ENCODE measurements around the gene COL18A1. TPM values are rescaled to one million over a fixed set of nuclear protein-coding genes. Genes with fewer than 3 reads are reported as not detected.

The COL18A1 gene
- total and polyA plus RNA-seq, 2 of the 8 experiments (the other 6 are each of a cell fraction or from before 2014, with no cell fraction given), result 145 to 201 TPM

- H3K27ac ChIP-seq (ENCODE audit: low read depth, low read length), result no peak overlapping the region; the same call in 1 of the 2 replicates
These were observed 3.4 kb downstream of the COL18A1 start for GRCh38 chr21:45408271-45408791.

More at GRCh38 chr21:45408271-45408791, 3.4 kb downstream of the COL18A1 start:
- peak overlapping the region; percentile 8 for H4K91ac ChIP-seq (replicated peaks; ENCODE audit: insufficient read length, low read length)
- H3K79me2 ChIP-seq (ENCODE audit: control insufficient read depth in 1 of 2, insufficient read depth in 2 of 2, low read length in 2 of 2), result peaks cover 33 to 73% of the 10 kb centered on the region in 2 experiments
- peaks cover 13 to 55% (median 44%) of the 10 kb centered on the region in 4 experiments for H3K4me1 ChIP-seq (replicated peaks in 1 of 4; ENCODE audit: control insufficient read depth in 3 of 4, insufficient read depth in 4 of 4, low read length in 3 of 4)
- H4K5ac ChIP-seq (ENCODE audit: insufficient read length, low read depth, low read length), result peak overlapping the region; percentile 45
- peak overlapping the region; percentile 22 for H3K4ac ChIP-seq (replicated peaks; ENCODE audit: insufficient read length, low read depth, low read length)
- no peak overlapping the region for H4K8ac ChIP-seq (ENCODE audit: extremely low read depth, insufficient read depth, low read length)
- peak overlapping the region; percentile 98; the same call in 1 of the 2 replicates for H2BK5ac ChIP-seq (ENCODE audit: low read depth, low read length)
- WGBS, 2 experiments (ENCODE audit: extremely low coverage in 1 of 2, insufficient coverage in 1 of 2, insufficient read length in 1 of 2, insufficient replicate concordance in 2 of 2, low coverage in 1 of 2, low lambda C conversion rate in 2 of 2, missing lambda C conversion rate in 1 of 2), result 65% methylated on average over 9 of the region's 10 CpGs; no CpG with 5 or more reads in 1 of the 2 experiments
- H3K79me1 ChIP-seq (ENCODE audit: low read depth, low read length), result peaks cover 23% of the 10 kb centered on the region
- H2BK12ac ChIP-seq (ENCODE audit: low read depth, low read length), result no peak overlapping the region; the same call in 1 of the 2 replicates
- no peaks in the 10 kb centered on the region for H3K9me3 ChIP-seq (ENCODE audit: insufficient read depth in 2 of 2, low read depth in 1 of 2, low read length in 1 of 2)
- no peaks in the 10 kb centered on the region; a peak in 1 of 8 replicates for H3K36me3 ChIP-seq (ENCODE audit: control insufficient read depth in 2 of 4, insufficient read depth in 4 of 4, low read length in 3 of 4)
- H3K23me2 ChIP-seq (ENCODE audit: low read depth, low read length), result peaks cover 6% of the 10 kb centered on the region
- peaks cover 0 to 2% (median 0%) of the 10 kb centered on the region in 4 experiments; a peak in 3 of 7 replicates for H3K27me3 ChIP-seq (replicated peaks in 1 of 4; ENCODE audit: control insufficient read depth in 3 of 4, extremely low read depth in 1 of 4, insufficient read depth in 3 of 4, low read length in 3 of 4)
- ChIA-PET POLR2A (ENCODE audit: partially characterized antibody) (interaction anchor here (1.0 to 3.3 kb wide), 10 partner anchors 9 to 79 kb away, joined by 3 to 14 read pairs (median 4); no protein-coding TSS in a partner anchor), CTCF (ENCODE audit: partially characterized antibody) (interaction anchor here (0.7 to 4.5 kb wide), 9 partner anchors 9 to 118 kb away, joined by 3 to 32 read pairs (median 4); no protein-coding TSS in a partner anchor)
- H2BK120ac ChIP-seq (replicated peaks; ENCODE audit: low read depth, low read length), result no peak overlapping the region
- no peak for DNase-seq (ENCODE audit: low read depth in 1 of 2, low spot score in 2 of 2)
- TF ChIP-seq POLR2AphosphoS5 (IDR thresholded peaks at IDR 0.05; ENCODE audit: low read depth, low read length), result peak; percentile 13; the same call in 1 of the 2 replicates
- TF ChIP-seq SIRT6 (IDR thresholded peaks at IDR 0.05; ENCODE audit: low read length), result no peak
- H2BK15ac ChIP-seq (ENCODE audit: low read length), result peak overlapping the region; percentile 0; the same call in 1 of the 2 replicates
- H3K9ac ChIP-seq (replicated peaks in 1 of 4; ENCODE audit: extremely low read depth in 1 of 4, low read depth in 3 of 4, low read length in 3 of 4), result no peak overlapping the region
- peak overlapping the region; percentile 26; the same call in 1 of the 2 replicates for H3K18ac ChIP-seq (ENCODE audit: extremely low read depth, low read length)
- FAIRE-seq, result no peak
- H3K4me3 ChIP-seq (ENCODE audit: extremely low read depth in 1 of 4, insufficient read depth in 2 of 4, low read depth in 3 of 4, low read length in 4 of 4), result peak overlapping the region in 3 of 4 experiments; percentile 22 to 32 (median 26); a peak in 3 of 8 replicates
- H3K56ac ChIP-seq (replicated peaks; ENCODE audit: insufficient read length, low read depth, low read length), result no peak overlapping the region
- peaks cover 33 to 46% of the 10 kb centered on the region in 2 experiments for H4K20me1 ChIP-seq (replicated peaks in 1 of 2; ENCODE audit: control insufficient read depth in 1 of 2, insufficient read depth in 2 of 2, low read length in 2 of 2)
- H3K23ac ChIP-seq (ENCODE audit: insufficient read length), result no peak overlapping the region
- H2AFZ ChIP-seq (ENCODE audit: low read length), result no peak overlapping the region
- H2AK5ac ChIP-seq (ENCODE audit: low read depth, low read length), result no peak overlapping the region
- H3K14ac ChIP-seq (ENCODE audit: insufficient read length), result no peak overlapping the region
- peak overlapping the region; percentile 75 to 85 for H3K4me2 ChIP-seq (ENCODE audit: insufficient read depth in 1 of 2, low read depth in 2 of 2, low read length in 2 of 2)
- H2BK20ac ChIP-seq (ENCODE audit: low read length), result no peak overlapping the region

Data from H1 (cell line).